HepG2 (cell line): Measurements from ENCODE around the gene PEX11A. TPM values are rescaled to one million over a fixed set of nuclear protein-coding genes. Genes with fewer than 3 reads are reported as not detected.

Source experiments
- ATF7 ChIP-seq, 2 experiments: fragments of 450-650 bp in 1 of 2; sonication (generic) in 1 of 2; formaldehyde crosslinking in 1 of 2; IDR thresholded peaks; 2 replicates each; pipeline versions ENCODE4 v1.4.0 to v1.6.1; 2016 to 2020; ENCODE audit warnings: antibody characterized with exemption in 1 of 2, mild to moderate bottlenecking in 1 of 2, missing genetic modification reagents in 1 of 2
- BHLHE40 ChIP-seq: IDR thresholded peaks from 2 replicates; pipeline ENCODE4 v1.6.1; 2011; ENCODE audit warnings: low read length, improper control_type of control experiment
- DPF2 ChIP-seq: sonication (generic); formaldehyde crosslinking; IDR thresholded peaks from 2 replicates; pipeline ENCODE4 v1.4.0; 2020; ENCODE audit warnings: mild to moderate bottlenecking, low read depth, missing genetic modification reagents, borderline replicate concordance
- EHMT2 ChIP-seq: fragments of 200-600 bp; sonication (generic); IDR thresholded peaks from 2 replicates; pipeline ENCODE4 v1.7.0; 2017; ENCODE audit warnings: antibody characterized with exemption, low read depth, low read length, borderline replicate concordance
- FOXM1 ChIP-seq: sonication (generic); formaldehyde crosslinking; IDR thresholded peaks from 2 replicates; pipeline ENCODE4 v1.5.0; 2020; ENCODE audit warnings: missing genetic modification reagents
- KAT7 ChIP-seq: IDR thresholded peaks from 2 replicates; pipeline ENCODE4 v1.6.1; 2018; ENCODE audit warnings: borderline replicate concordance, missing compliant biosample characterization
- MAFG ChIP-seq: sonication (generic); formaldehyde crosslinking; IDR thresholded peaks from 2 replicates; pipeline ENCODE4 v1.5.1; 2020; ENCODE audit warnings: mild to moderate bottlenecking, missing genetic modification reagents
- MEIS2 ChIP-seq: sonication (generic); formaldehyde crosslinking; IDR thresholded peaks from 2 replicates; pipeline ENCODE4 v1.9.0; 2021; ENCODE audit warnings: mild to moderate bottlenecking, missing genetic modification reagents
- MXI1 ChIP-seq: IDR thresholded peaks from 3 replicates; pipeline ENCODE4 v1.6.1; 2012; ENCODE audit warnings: low read depth, low read length, inconsistent platforms, borderline replicate concordance
- MYC ChIP-seq: sonication (generic); formaldehyde crosslinking; IDR thresholded peaks from 2 replicates; pipeline ENCODE4 v1.9.0; 2021; ENCODE audit warnings: missing genetic modification reagents, borderline replicate concordance
- RNF219 ChIP-seq: sonication (generic); formaldehyde crosslinking; IDR thresholded peaks from 2 replicates; pipeline ENCODE4 v1.5.0; 2020; ENCODE audit warnings: mild to moderate bottlenecking, missing genetic modification reagents
- SIN3A ChIP-seq: IDR thresholded peaks from 2 replicates; pipeline ENCODE4 v1.6.1; 2011; ENCODE audit warnings: low read depth, mild to moderate bottlenecking, control low read depth, low read length, borderline replicate concordance
- SIN3B ChIP-seq: fragments of 150-350 bp; IDR thresholded peaks from 2 replicates; pipeline ENCODE4 v1.6.1; 2014; ENCODE audit warnings: low read length
- SOX6 ChIP-seq, 2 experiments: fragments of 450-650 bp in 1 of 2; sonication (generic) in 1 of 2; formaldehyde crosslinking in 1 of 2; IDR thresholded peaks; 2 replicates each; pipeline versions ENCODE4 v1.4.0 to v1.6.1; 2017 to 2020; ENCODE audit warnings: antibody characterized with exemption in 1 of 2, mild to moderate bottlenecking in 1 of 2, missing genetic modification reagents in 1 of 2
- SP5 ChIP-seq: IDR thresholded peaks from 2 replicates; pipeline ENCODE4 v1.6.1; 2016; ENCODE audit warnings: low read depth, borderline replicate concordance
- SRF ChIP-seq: IDR thresholded peaks from 2 replicates; pipeline ENCODE4 v1.6.1; 2011; ENCODE audit warnings: mild to moderate bottlenecking, low read depth, low read length, moderate library complexity
- TSC22D2 ChIP-seq: sonication (generic); formaldehyde crosslinking; IDR thresholded peaks from 2 replicates; pipeline ENCODE4 v1.5.1; 2020; ENCODE audit warnings: missing genetic modification reagents, mild to moderate bottlenecking, borderline replicate concordance
- U2AF1 ChIP-seq: fragments of 200-400 bp; formaldehyde crosslinking; optimal IDR thresholded peaks from 2 replicates; pipeline ENCODE3; 2017; ENCODE audit warnings: mild to moderate bottlenecking, low read depth, low read length
- ZBTB46 ChIP-seq: sonication (generic); formaldehyde crosslinking; IDR thresholded peaks from 2 replicates; pipeline ENCODE4 v1.4.0; 2020; ENCODE audit warnings: mild to moderate bottlenecking, missing genetic modification reagents, borderline replicate concordance
- ZEB1 ChIP-seq: IDR thresholded peaks from 2 replicates; pipeline ENCODE4 v1.6.1; 2012; ENCODE audit warnings: mild to moderate bottlenecking, low read depth, inconsistent platforms; ENCODE audit not compliant: insufficient replicate concordance
- ZNF160 ChIP-seq: sonication (generic); formaldehyde crosslinking; IDR thresholded peaks from 2 replicates; pipeline ENCODE4 v1.8.0; 2022; ENCODE audit warnings: mild to moderate bottlenecking, inconsistent platforms, missing genetic modification reagents
- ZNF350 ChIP-seq: sonication (generic); formaldehyde crosslinking; IDR thresholded peaks from 2 replicates; pipeline ENCODE4 v1.4.0; 2020; ENCODE audit warnings: mild to moderate bottlenecking, low read depth, missing genetic modification reagents, borderline replicate concordance
- ZNF619 ChIP-seq: sonication (generic); formaldehyde crosslinking; IDR thresholded peaks from 2 replicates; pipeline ENCODE4 v1.4.0; 2020; ENCODE audit warnings: mild to moderate bottlenecking, missing genetic modification reagents
- ZNF660 ChIP-seq: sonication (generic); formaldehyde crosslinking; IDR thresholded peaks from 2 replicates; pipeline ENCODE4 v1.5.1; 2020; ENCODE audit warnings: mild to moderate bottlenecking, low read depth, missing genetic modification reagents, borderline replicate concordance
- ZNF703 ChIP-seq: sonication (generic); formaldehyde crosslinking; IDR thresholded peaks from 2 replicates; pipeline ENCODE4 v1.5.1; 2020; ENCODE audit warnings: missing genetic modification reagents, mild to moderate bottlenecking, moderate library complexity, borderline replicate concordance
- ZSCAN20 ChIP-seq: sonication (generic); formaldehyde crosslinking; IDR thresholded peaks from 2 replicates; pipeline ENCODE4 v1.4.0; 2020; ENCODE audit warnings: missing genetic modification reagents, mild to moderate bottlenecking, borderline replicate concordance
- polyA plus RNA-seq, 8 experiments: library from polyadenylated mRNA; depleted of rRNA in 3 of 8; stranded (reverse) in 7 of 8; unstranded in 1 of 8; fragments of >200 nt; fragmentation: Illumina TruSeq in 4 of 8; extraction: Trizol in 4 of 8; gene quantifications; 2 replicates each; pipeline versions ENCODE4 v1.2.1 to v1.2.3, GENCODE V29; 2011 to 2016; ENCODE audit warnings: low read depth in 4 of 8, missing spikeins in 1 of 8, mixed read lengths in 1 of 8; ENCODE audit not compliant: insufficient read depth in 1 of 8
- total RNA-seq, 5 experiments: library from RNA; depleted of rRNA; stranded (reverse); fragments of >200 nt; fragmentation: Illumina TruSeq; extraction: Trizol; gene quantifications; 2 replicates each; pipeline ENCODE4 v1.2.3, GENCODE V29; 2016; ENCODE audit warnings: low read depth in 1 of 5

The PEX11A gene
- total and polyA plus RNA-seq, 2 of the 13 experiments (the other 11 are each of a cell fraction or from before 2014, with no cell fraction given), result 9.9 to 15.1 TPM

DNA sequence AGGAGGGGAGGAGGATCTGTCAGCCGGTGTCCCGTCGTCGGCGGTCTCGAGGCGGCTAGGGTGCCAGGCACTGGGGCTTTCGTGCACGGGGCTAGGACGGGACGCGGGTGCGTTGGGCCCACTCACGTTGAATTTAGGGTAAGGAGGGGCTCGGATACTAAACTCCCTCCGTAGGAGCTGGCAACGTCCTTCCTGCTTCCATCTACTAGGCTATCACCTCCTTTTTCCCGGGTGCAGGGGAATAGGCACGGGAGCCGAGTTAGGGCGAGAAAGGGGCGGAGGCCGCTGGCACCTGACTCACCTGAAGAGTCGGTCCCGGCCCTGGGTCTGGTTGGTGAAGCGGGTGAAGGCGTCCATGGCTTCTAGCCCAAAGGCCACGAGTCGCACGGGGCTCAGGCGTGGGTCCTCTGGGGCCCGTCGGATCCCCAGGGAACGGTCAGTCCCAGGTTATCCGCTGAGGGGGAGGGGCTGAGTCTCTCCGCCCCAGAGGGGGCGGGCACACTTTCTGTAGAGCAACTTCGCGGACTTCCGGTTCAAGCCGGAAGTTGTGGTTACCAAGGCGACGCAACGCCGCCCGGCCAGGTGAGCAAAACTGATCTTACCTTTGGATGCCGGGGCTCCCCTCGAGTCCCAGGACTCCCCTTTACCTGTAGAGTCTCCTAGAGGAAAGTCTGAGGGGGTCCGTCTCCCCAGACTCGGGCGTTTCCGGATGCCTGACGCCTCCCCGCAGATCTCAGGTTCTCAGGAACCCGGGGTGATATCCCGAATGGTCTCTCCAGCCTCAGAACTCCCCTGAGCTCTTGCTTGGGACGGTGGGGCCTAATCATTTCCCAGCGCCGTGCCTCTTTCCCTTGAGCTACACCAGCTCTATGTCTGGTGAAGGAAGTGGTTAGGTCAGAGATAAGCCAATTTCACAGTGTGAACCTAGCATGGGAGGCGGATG, at the start of gene PEX11A, which contains the start of gene WDR93 (continued):
- TF ChIP-seq RNF219 (CRISPR knock-in tag) (no peak), SIN3B (no peak), ZEB1 (peak; percentile 86), MAFG (CRISPR knock-in tag) (no peak), ZNF660 (no peak), ZNF350 (peak; percentile 58; the same call in 1 of the 2 replicates), DPF2 (CRISPR knock-in tag) (no peak), SIN3A (0 out of 2 replicates have a peak, but pooled peaks have one; percentile 74), ZNF703 (no peak), BHLHE40 (peak; percentile 45; the same call in 1 of the 2 replicates), MXI1 (peak; percentile 85; the same call in 2 of the 3 replicates), SP5 (CRISPR knock-in tag) (peak; percentile 64; the same call in 1 of the 2 replicates), ZSCAN20 (CRISPR knock-in tag) (no peak), EHMT2 (no peak), KAT7 (CRISPR knock-in tag) (no peak), SOX6 (IDR thresholded peaks at IDR 0.05) (no peak), SOX6 (CRISPR knock-in tag; IDR thresholded peaks at IDR 0.05) (no peak; the same call in 1 of the 2 replicates), ZBTB46 (CRISPR knock-in tag) (no peak), ZNF619 (no peak), MEIS2 (CRISPR knock-in tag) (no peak), SRF (no peak), ATF7 (IDR thresholded peaks at IDR 0.05) (no peak), ATF7 (CRISPR knock-in tag; IDR thresholded peaks at IDR 0.05) (no peak), TSC22D2 (CRISPR knock-in tag) (no peak), MYC (peak; percentile 73; the same call in 1 of the 2 replicates), ZNF160 (CRISPR knock-in tag) (no peak), FOXM1 (CRISPR knock-in tag) (no peak), U2AF1 (no peak)
